Esophagus muscularis mucosa (tissue), 4 donors: ENCODE results near the gene FOXP2.

Experiments
- CTCF ChIP-seq, 3 experiments: fragments of 200-600 bp in 2 of 3; fragments of 450-650 bp in 1 of 3; sonication (generic) in 2 of 3; IDR thresholded peaks; one replicate each; pipeline ENCODE4 v1.5.1; 2017 to 2019; ENCODE audit warnings: antibody characterized with exemption in 3 of 3, mild to moderate bottlenecking in 2 of 3, moderate library complexity in 1 of 3
- EP300 ChIP-seq: sonication (generic); formaldehyde crosslinking; IDR thresholded peaks from one replicate; pipeline ENCODE4 v1.6.1; 2017; ENCODE audit warnings: antibody characterized with exemption
- POLR2A ChIP-seq: fragments of 450-650 bp; IDR thresholded peaks from one replicate; pipeline ENCODE4 v1.6.1; 2017; ENCODE audit warnings: antibody characterized with exemption, moderate library complexity, mild to moderate bottlenecking, low read depth
- POLR2AphosphoS5 ChIP-seq, 2 donors: sonication (generic); formaldehyde crosslinking; IDR thresholded peaks; one replicate each; pipeline ENCODE4 v1.6.1; 2017; ENCODE audit warnings: antibody characterized with exemption in 2 of 2

GRCh38 chr7:114417290-114417689, 2.7 kb downstream of the FOXP2 start:
- TF ChIP-seq CTCF (IDR thresholded peaks at IDR 0.05) (no peak), POLR2A (no peak), EP300 (no peak), POLR2AphosphoS5 (IDR thresholded peaks at IDR 0.05) (no peak)
